CD4-positive, CD25-positive, alpha-beta regulatory T cell (primary cell): ENCODE measurements around the gene IL21R. TPM values are rescaled to one million over a fixed set of nuclear protein-coding genes. Genes with fewer than 3 reads are reported as not detected.

Experiments
- ATAC-seq, 2 donors: fragments of 150-1000 bp; cut with Tn5 transposase; one replicate each; pipeline ENCODE4 v1.10.0; 2021; ENCODE audit warnings: low read depth in 2 of 2, moderate number of reproducible peaks in 2 of 2, moderate library complexity in 1 of 2
- DNase-seq, 3 donors: peaks; one replicate each; pipeline versions ENCODE4 v3.0.0 to v3.0.0-alpha.2; 2012 to 2022; ENCODE audit warnings: mixed read lengths in 1 of 3
- H3K27ac ChIP-seq: one replicate; pipeline ENCODE4 v1.7.0; 2013; ENCODE audit warnings: mild to moderate bottlenecking, low read length; ENCODE audit not compliant: insufficient read depth, poor library complexity, severe bottlenecking
- H3K27me3 ChIP-seq: one replicate; pipeline ENCODE4 v1.7.0; 2013; ENCODE audit warnings: low read length; ENCODE audit not compliant: control insufficient read depth, insufficient read depth
- H3K36me3 ChIP-seq: one replicate; pipeline ENCODE4 v1.7.0; 2013; ENCODE audit warnings: mild to moderate bottlenecking, low read length, moderate library complexity; ENCODE audit not compliant: control insufficient read depth, insufficient read depth
- H3K4me1 ChIP-seq: 2 replicates; pipeline ENCODE4 v1.7.0; 2013; ENCODE audit warnings: mild to moderate bottlenecking, low read length; ENCODE audit not compliant: insufficient read depth, control insufficient read depth, poor library complexity, severe bottlenecking
- H3K4me3 ChIP-seq: one replicate; pipeline ENCODE4 v1.7.0; 2013; ENCODE audit warnings: low read depth, mild to moderate bottlenecking, low read length, moderate library complexity
- H3K9me3 ChIP-seq, 2 experiments: 1 replicate in 1 of 2; 2 replicates in 1 of 2; pipeline ENCODE4 v1.7.0; 2013; ENCODE audit warnings: low read length in 2 of 2, mild to moderate bottlenecking in 1 of 2, moderate library complexity in 1 of 2; ENCODE audit not compliant: control insufficient read depth in 2 of 2
- H3K27ac Mint-ChIP-seq, 3 donors: one replicate each; pipeline ENCODE4 v1.8.0; 2020 to 2022; ENCODE audit warnings: mild to moderate bottlenecking in 3 of 3, mixed read lengths in 3 of 3, moderate library complexity in 2 of 3
- H3K27me3 Mint-ChIP-seq: one replicate; pipeline ENCODE4 v1.8.0; 2022; ENCODE audit warnings: mild to moderate bottlenecking, mixed read lengths
- H3K36me3 Mint-ChIP-seq: one replicate; pipeline ENCODE4 v1.8.0; 2020; ENCODE audit warnings: mixed read lengths
- H3K4me1 Mint-ChIP-seq, 4 donors: one replicate each; pipeline ENCODE4 v1.8.0; 2020 to 2022; ENCODE audit warnings: mixed read lengths in 4 of 4, mild to moderate bottlenecking in 1 of 4
- H3K4me3 Mint-ChIP-seq, 4 donors: one replicate each; pipeline ENCODE4 v1.8.0; 2020 to 2022; ENCODE audit warnings: mild to moderate bottlenecking in 4 of 4, mixed read lengths in 4 of 4, moderate library complexity in 3 of 4
- H3K9me3 Mint-ChIP-seq, 7 donors: one replicate each; pipeline ENCODE4 v1.8.0; 2020 to 2022; ENCODE audit warnings: mixed read lengths in 7 of 7, mild to moderate bottlenecking in 3 of 7, moderate library complexity in 2 of 7
- polyA plus RNA-seq, 4 donors: library from polyadenylated mRNA; unstranded; fragments of 300-500 nt; fragmentation: Illumina TruSeq; gene quantifications; one replicate each; pipeline ENCODE4 v1.2.3, GENCODE V29; 2021
- total RNA-seq: library from RNA; stranded (reverse); gene quantifications from one replicate; pipeline ENCODE4 v1.2.3, GENCODE V29; 2022

IL21R gene
- total and polyA plus RNA-seq, 5 donors from 2014 or later = 34.3 to 63.1 (median 38.6) TPM

GRCh38 chr16:27367461-27368357 is 34.3 kb upstream of the IL21R start:
- Histone ChIP-seq H3K36me3 (peaks cover 11% of the 10 kb centered on the region), H3K4me3 (peak overlapping the region; percentile 58), H3K9me3 (no peaks in the 10 kb centered on the region), H3K4me1 (peaks cover 39% of the 10 kb centered on the region), H3K27me3 (no peaks in the 10 kb centered on the region), H3K27ac (peak overlapping the region; percentile 97)
- H3K9me3 Mint-ChIP-seq = peaks cover 0 to 4% (median 0%) of the 10 kb centered on the region in 7 donors
- H3K27ac Mint-ChIP-seq = peak overlapping the region; percentile 92 to 100 (median 99)
- peaks cover 10% of the 10 kb centered on the region for H3K36me3 Mint-ChIP-seq
- DNase-seq (peak; percentile 85 to 96 (median 90)), ATAC-seq (peak; percentile 77 to 78)
- H3K4me1 Mint-ChIP-seq = peaks cover 11 to 71% (median 23%) of the 10 kb centered on the region in 4 donors
- peak overlapping the region; percentile 74 to 84 (median 78) for H3K4me3 Mint-ChIP-seq
- peaks cover 5% of the 10 kb centered on the region for H3K27me3 Mint-ChIP-seq

- Histone ChIP-seq H3K36me3 (peaks cover 5% of the 10 kb centered on the region), H3K27ac (peak overlapping the region; percentile 97), H3K4me3 (no peak overlapping the region), H3K4me1 (peaks cover 46% of the 10 kb centered on the region), H3K9me3 (no peaks in the 10 kb centered on the region), H3K27me3 (no peaks in the 10 kb centered on the region)
- peak overlapping the region; percentile 92 to 100 (median 99) for H3K27ac Mint-ChIP-seq
- DNase-seq (no peak), ATAC-seq (no peak)
- H3K4me3 Mint-ChIP-seq = peak overlapping the region in 3 of 4 donors; percentile 74 to 84 (median 78)
- H3K36me3 Mint-ChIP-seq = peaks cover 10% of the 10 kb centered on the region
- peaks cover 11 to 71% (median 23%) of the 10 kb centered on the region in 4 donors for H3K4me1 Mint-ChIP-seq
- peaks cover 0 to 4% (median 0%) of the 10 kb centered on the region in 7 donors for H3K9me3 Mint-ChIP-seq
- H3K27me3 Mint-ChIP-seq = peaks cover 5% of the 10 kb centered on the region
Measured at GRCh38 chr16:27368358-27368722, 33.6 kb upstream of the IL21R start.

- no peak for DNase-seq
- peaks cover 5% of the 10 kb centered on the region for H3K27me3 Mint-ChIP-seq
- H3K27ac ChIP-seq = peak overlapping the region; percentile 97
- H3K9me3 Mint-ChIP-seq = peaks cover 0 to 4% (median 0%) of the 10 kb centered on the region in 7 donors
- H3K27me3 ChIP-seq = no peaks in the 10 kb centered on the region
- peaks cover 11 to 58% (median 19%) of the 10 kb centered on the region in 4 donors for H3K4me1 Mint-ChIP-seq
- peaks cover 53% of the 10 kb centered on the region for H3K4me1 ChIP-seq
- no peaks in the 10 kb centered on the region for H3K36me3 ChIP-seq
- H3K4me3 Mint-ChIP-seq = peak overlapping the region in 2 of 4 donors; percentile 28 to 64
- no peak for ATAC-seq
- peaks cover 1% of the 10 kb centered on the region for H3K36me3 Mint-ChIP-seq
- H3K9me3 ChIP-seq = no peaks in the 10 kb centered on the region
- H3K27ac Mint-ChIP-seq = peak overlapping the region; percentile 56 to 100 (median 99)
- H3K4me3 ChIP-seq = no peak overlapping the region
Measured at GRCh38 chr16:27369806-27370205, 32.2 kb upstream of the IL21R start.

- Mint-ChIP-seq H3K36me3 (no peaks in the 10 kb centered on the region), H3K4me3 (no peak overlapping the region), H3K9me3 (peaks cover 0 to 4% (median 0%) of the 10 kb centered on the region in 7 donors), H3K27ac (peak overlapping the region; percentile 26 to 100 (median 69)), H3K27me3 (peaks cover 5% of the 10 kb centered on the region), H3K4me1 (peaks cover 11 to 53% (median 17%) of the 10 kb centered on the region in 4 donors)
- Histone ChIP-seq H3K36me3 (no peaks in the 10 kb centered on the region), H3K4me1 (peaks cover 54% of the 10 kb centered on the region), H3K27me3 (no peaks in the 10 kb centered on the region), H3K9me3 (no peaks in the 10 kb centered on the region), H3K27ac (peak overlapping the region; percentile 97), H3K4me3 (no peak overlapping the region)
- ATAC-seq = no peak
- DNase-seq = no peak
Measured at GRCh38 chr16:27370318-27370717, 31.7 kb upstream of the IL21R start.

GRCh38 chr16:27373312-27373711 is 28.7 kb upstream of the IL21R start:
- no peak for DNase-seq
- Mint-ChIP-seq H3K4me3 (no peak overlapping the region), H3K27me3 (no peaks in the 10 kb centered on the region), H3K9me3 (peaks cover 0 to 4% (median 0%) of the 10 kb centered on the region in 7 donors), H3K27ac (no peak overlapping the region), H3K36me3 (no peaks in the 10 kb centered on the region), H3K4me1 (peaks cover 11 to 46% (median 17%) of the 10 kb centered on the region in 4 donors)
- H3K4me1 ChIP-seq = peaks cover 46% of the 10 kb centered on the region
- no peak overlapping the region for H3K27ac ChIP-seq
- no peaks in the 10 kb centered on the region for H3K27me3 ChIP-seq
- ATAC-seq = no peak
- H3K9me3 ChIP-seq = no peaks in the 10 kb centered on the region
- no peak overlapping the region for H3K4me3 ChIP-seq
- H3K36me3 ChIP-seq = no peaks in the 10 kb centered on the region

GRCh38 chr16:27374221-27374803 is 27.7 kb upstream of the IL21R start:
- Mint-ChIP-seq H3K27me3 (no peaks in the 10 kb centered on the region), H3K4me3 (no peak overlapping the region), H3K4me1 (peaks cover 11 to 48% (median 22%) of the 10 kb centered on the region in 4 donors), H3K9me3 (peaks cover 0 to 4% (median 0%) of the 10 kb centered on the region in 7 donors), H3K36me3 (no peaks in the 10 kb centered on the region), H3K27ac (no peak overlapping the region)
- no peak overlapping the region for H3K4me3 ChIP-seq
- DNase-seq = peak in 1 of 3 donors; percentile 34
- H3K36me3 ChIP-seq = no peaks in the 10 kb centered on the region
- no peak for ATAC-seq
- H3K27me3 ChIP-seq = no peaks in the 10 kb centered on the region
- no peak overlapping the region for H3K27ac ChIP-seq
- peaks cover 51% of the 10 kb centered on the region for H3K4me1 ChIP-seq
- no peaks in the 10 kb centered on the region for H3K9me3 ChIP-seq

- no peak overlapping the region for H3K4me3 ChIP-seq
Measured at GRCh38 chr16:27374804-27375425, 27.1 kb upstream of the IL21R start.

More at GRCh38 chr16:27374804-27375425, 27.1 kb upstream of the IL21R start:
- H3K27ac Mint-ChIP-seq = no peak overlapping the region
- H3K9me3 ChIP-seq = no peaks in the 10 kb centered on the region
- DNase-seq = peak in 1 of 3 donors; percentile 40
- peaks cover 0 to 3% (median 0%) of the 10 kb centered on the region in 7 donors for H3K9me3 Mint-ChIP-seq
- no peak overlapping the region for H3K4me3 Mint-ChIP-seq
- H3K36me3 Mint-ChIP-seq = no peaks in the 10 kb centered on the region
- H3K27ac ChIP-seq = peak overlapping the region; percentile 53
- no peaks in the 10 kb centered on the region for H3K27me3 Mint-ChIP-seq
- no peak for ATAC-seq
- H3K4me1 ChIP-seq = peaks cover 52% of the 10 kb centered on the region
- no peaks in the 10 kb centered on the region for H3K27me3 ChIP-seq
- H3K36me3 ChIP-seq = no peaks in the 10 kb centered on the region
- H3K4me1 Mint-ChIP-seq = peaks cover 11 to 47% (median 20%) of the 10 kb centered on the region in 4 donors
